ENCODE data around the gene S100A7A.
"Not testable (repeated sequence)": the region's sequence is repeated elsewhere in the genome, so short reads cannot be mapped to it uniquely, and the experiment has no call there.

S100A7A gene

GRCh38 chr1:153404086-153404635 is 12.2 kb upstream of the S100A7A start:
- H3K4me3 ChIP-seq (ENCODE audit: low read depth, low read length) = no peak overlapping the region
- H3K79me2 ChIP-seq (ENCODE audit: control insufficient read depth, insufficient read depth, low read length, unreplicated experiment) = no peaks in the 10 kb centered on the region
- H3K27ac ChIP-seq (ENCODE audit: low read depth, low read length) = no peak overlapping the region
- no peaks in the 10 kb centered on the region for H3K36me3 ChIP-seq (ENCODE audit: insufficient read depth, low read length)
- H2AFZ ChIP-seq (ENCODE audit: low read length, unreplicated experiment) = no peak overlapping the region
- no peaks in the 10 kb centered on the region for H3K4me1 ChIP-seq (ENCODE audit: control insufficient read depth, insufficient read depth, low read length, unreplicated experiment)
- peaks cover 45% of the 10 kb centered on the region for H3K27me3 ChIP-seq (ENCODE audit: insufficient read depth, low read length)

- Histone ChIP-seq H3K4me3 (ENCODE audit: low read depth, low read length) (no peak overlapping the region), H3K27me3 (ENCODE audit: insufficient read depth, low read length) (peaks cover 39% of the 10 kb centered on the region), H3K4me1 (ENCODE audit: control insufficient read depth, insufficient read depth, low read length, unreplicated experiment) (no peaks in the 10 kb centered on the region), H3K36me3 (ENCODE audit: insufficient read depth, low read length) (no peaks in the 10 kb centered on the region), H3K27ac (ENCODE audit: low read depth, low read length) (no peak overlapping the region), H3K79me2 (ENCODE audit: control insufficient read depth, insufficient read depth, low read length, unreplicated experiment) (no peaks in the 10 kb centered on the region), H2AFZ (ENCODE audit: low read length, unreplicated experiment) (no peak overlapping the region)
These were observed 11.6 kb upstream of the S100A7A start for GRCh38 chr1:153404768-153405167.

DNA sequence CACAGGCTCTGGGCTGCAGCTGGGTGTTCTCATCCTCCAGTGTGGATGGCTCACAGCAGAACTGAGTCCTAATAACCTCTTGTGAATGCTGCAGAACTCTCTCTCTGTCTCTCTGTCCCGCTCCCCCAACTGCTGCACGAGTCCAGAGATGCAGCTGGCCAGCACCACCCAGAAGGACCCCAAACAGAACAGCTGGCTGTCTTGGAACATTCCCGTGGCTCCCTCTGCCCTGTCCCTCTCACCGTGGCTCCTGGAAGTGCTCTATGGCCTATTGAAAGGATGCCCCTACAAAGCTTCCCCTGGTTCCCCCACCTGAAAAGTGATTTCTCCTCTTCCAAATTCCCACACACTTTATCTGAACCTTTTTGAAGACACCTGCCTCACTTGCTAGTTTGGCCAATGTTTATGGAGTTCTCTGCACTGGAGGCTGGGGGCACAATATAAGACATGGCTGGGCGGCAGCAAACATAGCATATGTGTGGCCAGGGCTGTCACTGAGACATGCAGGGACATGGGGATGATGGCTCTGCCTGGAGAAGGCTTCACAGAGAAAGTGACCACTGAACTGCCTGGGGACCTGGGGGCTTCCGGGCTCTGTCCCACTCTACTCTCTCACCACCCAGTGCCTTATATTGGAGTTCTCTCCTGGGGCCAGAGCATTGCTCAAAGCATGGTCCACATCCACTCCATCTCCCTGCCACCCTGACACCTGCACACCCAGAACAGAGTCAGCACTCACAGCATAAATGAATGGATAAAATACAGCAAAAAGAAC is 10.3 kb upstream of the S100A7A start:
- H2AFZ ChIP-seq (ENCODE audit: low read length, unreplicated experiment); H3K27ac ChIP-seq (ENCODE audit: low read depth, low read length); H3K79me2 ChIP-seq (ENCODE audit: control insufficient read depth, insufficient read depth, low read length, unreplicated experiment); H3K4me1 ChIP-seq (ENCODE audit: control insufficient read depth, insufficient read depth, low read length, unreplicated experiment); H3K36me3 ChIP-seq (ENCODE audit: insufficient read depth, low read length); H3K4me3 ChIP-seq (ENCODE audit: low read depth, low read length): not testable (repeated sequence)
- H3K27me3 ChIP-seq (ENCODE audit: insufficient read depth, low read length) = peaks cover 30% of the 10 kb centered on the region

DNA sequence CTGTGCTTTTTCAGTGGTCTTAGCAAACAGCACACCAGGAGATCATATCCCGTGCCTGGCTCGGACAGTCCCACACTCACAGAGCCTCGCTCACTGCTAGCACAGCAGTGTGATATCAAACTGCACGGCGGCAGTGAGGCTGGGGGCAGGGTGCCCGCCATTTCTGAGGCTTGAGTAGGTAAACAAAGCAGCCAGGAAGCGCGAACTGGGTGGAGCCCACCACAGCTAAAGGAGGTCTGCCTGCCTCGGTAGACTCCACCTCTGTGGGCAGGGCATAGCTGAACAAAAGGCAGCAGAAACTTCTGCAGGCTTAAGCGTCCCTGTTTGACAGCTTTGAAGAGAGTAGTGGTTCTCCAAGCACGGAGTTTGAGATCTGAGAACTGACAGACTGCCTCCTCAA is 9.0 kb upstream of the S100A7A start:
- H3K27ac ChIP-seq (ENCODE audit: low read depth, low read length); H3K4me1 ChIP-seq (ENCODE audit: control insufficient read depth, insufficient read depth, low read length, unreplicated experiment); H3K4me3 ChIP-seq (ENCODE audit: low read depth, low read length); H3K79me2 ChIP-seq (ENCODE audit: control insufficient read depth, insufficient read depth, low read length, unreplicated experiment); H3K36me3 ChIP-seq (ENCODE audit: insufficient read depth, low read length); H2AFZ ChIP-seq (ENCODE audit: low read length, unreplicated experiment): not testable (repeated sequence)
- peaks cover 17% of the 10 kb centered on the region for H3K27me3 ChIP-seq (ENCODE audit: insufficient read depth, low read length)

DNA sequence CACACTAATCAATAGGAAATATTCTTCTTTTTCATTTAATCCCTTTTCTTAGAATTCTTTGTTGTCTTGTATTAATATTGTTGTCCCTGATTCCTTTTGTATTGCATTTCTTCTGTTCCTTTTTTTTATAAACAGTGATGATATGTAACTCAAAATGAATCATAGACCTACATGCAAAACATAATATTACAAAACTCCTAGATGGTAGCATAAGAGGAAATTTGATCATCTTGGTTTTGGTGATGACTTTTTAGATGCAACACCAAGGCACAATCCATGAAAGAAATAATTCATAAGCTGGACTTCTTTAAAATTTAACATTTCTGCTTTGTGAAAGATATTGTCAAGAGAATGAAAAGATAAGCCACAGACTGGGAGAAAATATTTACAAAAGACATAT is 2.4 kb upstream of the S100A7A start:
- H3K4me1 ChIP-seq (ENCODE audit: control insufficient read depth, insufficient read depth, low read length, unreplicated experiment); H3K36me3 ChIP-seq (ENCODE audit: insufficient read depth, low read length); H3K79me2 ChIP-seq (ENCODE audit: control insufficient read depth, insufficient read depth, low read length, unreplicated experiment); H3K4me3 ChIP-seq (ENCODE audit: low read depth, low read length); H2AFZ ChIP-seq (ENCODE audit: low read length, unreplicated experiment); H3K27ac ChIP-seq (ENCODE audit: low read depth, low read length): not testable (repeated sequence)
- peaks cover 21% of the 10 kb centered on the region for H3K27me3 ChIP-seq (ENCODE audit: insufficient read depth, low read length)

- Histone ChIP-seq H3K36me3 (ENCODE audit: insufficient read depth, low read length) (no peaks in the 10 kb centered on the region), H3K4me3 (ENCODE audit: low read depth, low read length) (no peak overlapping the region), H2AFZ (ENCODE audit: low read length, unreplicated experiment) (no peak overlapping the region), H3K4me1 (ENCODE audit: control insufficient read depth, insufficient read depth, low read length, unreplicated experiment) (no peaks in the 10 kb centered on the region), H3K27me3 (ENCODE audit: insufficient read depth, low read length) (peaks cover 24% of the 10 kb centered on the region), H3K27ac (ENCODE audit: low read depth, low read length) (no peak overlapping the region), H3K79me2 (ENCODE audit: control insufficient read depth, insufficient read depth, low read length, unreplicated experiment) (no peaks in the 10 kb centered on the region)
These were observed 992 bp downstream of the S100A7A start for GRCh38 chr1:153417136-153417888.

- H3K27ac ChIP-seq (ENCODE audit: low read depth, low read length); H3K4me1 ChIP-seq (ENCODE audit: control insufficient read depth, insufficient read depth, low read length, unreplicated experiment); H2AFZ ChIP-seq (ENCODE audit: low read length, unreplicated experiment); H3K79me2 ChIP-seq (ENCODE audit: control insufficient read depth, insufficient read depth, low read length, unreplicated experiment); H3K36me3 ChIP-seq (ENCODE audit: insufficient read depth, low read length); H3K4me3 ChIP-seq (ENCODE audit: low read depth, low read length): not testable (repeated sequence)
- peaks cover 34% of the 10 kb centered on the region for H3K27me3 ChIP-seq (ENCODE audit: insufficient read depth, low read length)
These were observed 2.6 kb downstream of the S100A7A start for GRCh38 chr1:153418758-153419435.

GRCh38 chr1:153419436-153419793 is 3.1 kb downstream of the S100A7A start:
- H2AFZ ChIP-seq (ENCODE audit: low read length, unreplicated experiment); H3K4me1 ChIP-seq (ENCODE audit: control insufficient read depth, insufficient read depth, low read length, unreplicated experiment); H3K27ac ChIP-seq (ENCODE audit: low read depth, low read length); H3K79me2 ChIP-seq (ENCODE audit: control insufficient read depth, insufficient read depth, low read length, unreplicated experiment); H3K36me3 ChIP-seq (ENCODE audit: insufficient read depth, low read length); H3K4me3 ChIP-seq (ENCODE audit: low read depth, low read length): not testable (repeated sequence)
- H3K27me3 ChIP-seq (ENCODE audit: insufficient read depth, low read length) = peaks cover 38% of the 10 kb centered on the region

DNA sequence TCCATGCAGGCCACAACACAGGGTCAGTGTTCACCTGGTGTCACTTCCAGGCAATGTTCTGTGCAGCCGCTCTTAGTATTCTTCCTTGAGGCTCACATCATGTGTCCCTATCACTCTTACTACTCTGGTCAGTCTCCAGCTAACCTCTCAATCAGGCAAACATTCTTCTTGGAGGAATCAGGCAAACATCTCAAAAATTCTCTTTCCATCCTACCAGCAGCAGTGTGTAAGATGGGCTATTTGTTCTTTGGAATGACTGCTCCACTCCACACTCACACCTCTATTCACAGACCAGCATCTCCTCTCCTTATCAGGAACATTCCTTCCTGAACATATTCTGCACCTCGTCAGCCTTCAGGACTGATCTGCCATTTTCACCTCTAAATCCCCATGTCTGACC is 4.0 kb downstream of the S100A7A start:
- Histone ChIP-seq H3K4me3 (ENCODE audit: low read depth, low read length) (no peak overlapping the region), H3K79me2 (ENCODE audit: control insufficient read depth, insufficient read depth, low read length, unreplicated experiment) (no peaks in the 10 kb centered on the region), H3K27me3 (ENCODE audit: insufficient read depth, low read length) (peaks cover 41% of the 10 kb centered on the region), H3K4me1 (ENCODE audit: control insufficient read depth, insufficient read depth, low read length, unreplicated experiment) (no peaks in the 10 kb centered on the region), H3K36me3 (ENCODE audit: insufficient read depth, low read length) (no peaks in the 10 kb centered on the region), H2AFZ (ENCODE audit: low read length, unreplicated experiment) (no peak overlapping the region), H3K27ac (ENCODE audit: low read depth, low read length) (no peak overlapping the region)

GRCh38 chr1:153422450-153423068 is 6.2 kb downstream of the S100A7A start:
- Histone ChIP-seq H2AFZ (ENCODE audit: low read length, unreplicated experiment) (no peak overlapping the region), H3K4me3 (ENCODE audit: low read depth, low read length) (no peak overlapping the region), H3K4me1 (ENCODE audit: control insufficient read depth, insufficient read depth, low read length, unreplicated experiment) (no peaks in the 10 kb centered on the region), H3K27ac (ENCODE audit: low read depth, low read length) (no peak overlapping the region), H3K79me2 (ENCODE audit: control insufficient read depth, insufficient read depth, low read length, unreplicated experiment) (no peaks in the 10 kb centered on the region), H3K27me3 (ENCODE audit: insufficient read depth, low read length) (peaks cover 50% of the 10 kb centered on the region), H3K36me3 (ENCODE audit: insufficient read depth, low read length) (no peaks in the 10 kb centered on the region)

All from ACC112 (cell line).